Cardiac fibroblast (primary cell): ENCODE measurements around the gene PTCRA.
"Not testable (repeated sequence)": the region's sequence is repeated elsewhere in the genome, so short reads cannot be mapped to it uniquely, and the experiment has no call there.

ENCODE experiments used
- DNase-seq, 2 donors: peaks; one replicate each; pipeline versions ENCODE4 v3.0.0 to v3.0.0-alpha.2; 2010; ENCODE audit warnings: low read depth in 2 of 2
- H3K4me3 ChIP-seq, 2 donors: replicated peaks in 1 of 2; 1 replicate in 1 of 2; 2 replicates in 1 of 2; pipeline ENCODE4 v1.5.1; 2011; ENCODE audit warnings: low read depth in 2 of 2, low read length in 2 of 2, mild to moderate bottlenecking in 2 of 2, moderate library complexity in 1 of 2
- TF ChIP-seq, protein P1 (sequence below): IDR thresholded peaks from one replicate; pipeline ENCODE4 v1.5.1; 2011; ENCODE audit warnings: low read depth, mild to moderate bottlenecking, low read length, inconsistent platforms

The PTCRA gene

DNA sequence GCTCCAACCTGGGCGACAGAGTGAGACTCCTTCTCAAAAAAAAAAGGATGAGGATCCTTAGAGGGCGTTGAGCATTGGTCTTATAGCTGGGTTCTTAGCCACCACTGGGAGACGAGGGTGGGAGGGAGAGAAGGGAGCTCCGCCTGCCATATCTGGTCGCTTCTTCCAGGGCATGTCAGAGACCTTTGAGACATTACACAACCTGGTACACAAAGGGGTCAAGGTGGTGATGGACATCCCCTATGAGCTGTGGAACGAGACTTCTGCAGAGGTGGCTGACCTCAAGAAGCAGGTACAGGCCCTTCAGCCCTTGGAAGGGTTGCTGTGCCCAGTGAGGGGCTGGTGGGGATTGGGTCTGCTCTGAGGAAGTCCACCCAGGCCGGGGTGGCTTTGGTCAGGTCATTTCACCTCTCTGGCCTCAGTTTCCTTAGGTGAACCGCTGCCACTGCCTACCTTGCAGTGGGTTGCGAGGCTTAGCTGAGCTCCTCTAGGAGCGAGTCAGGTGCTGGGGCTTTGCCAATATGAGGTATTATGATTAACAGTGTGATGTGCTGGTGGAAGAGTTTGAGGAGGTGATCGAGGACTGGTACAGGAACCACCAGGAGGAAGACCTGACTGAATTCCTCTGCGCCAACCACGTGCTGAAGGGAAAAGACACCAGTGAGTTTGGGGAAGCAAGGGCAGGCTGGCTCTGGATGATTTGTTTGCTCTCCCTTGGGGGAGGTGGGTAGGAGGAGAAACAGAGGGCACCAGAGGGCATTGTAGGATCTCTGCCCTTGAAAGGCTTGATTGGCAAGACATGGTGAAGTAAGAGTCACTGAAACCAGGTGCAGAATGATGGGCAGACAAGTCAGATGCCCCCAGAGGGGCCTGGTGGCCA lies 21.9 kb downstream of the PTCRA start:
- TF ChIP-seq, protein P1, sequence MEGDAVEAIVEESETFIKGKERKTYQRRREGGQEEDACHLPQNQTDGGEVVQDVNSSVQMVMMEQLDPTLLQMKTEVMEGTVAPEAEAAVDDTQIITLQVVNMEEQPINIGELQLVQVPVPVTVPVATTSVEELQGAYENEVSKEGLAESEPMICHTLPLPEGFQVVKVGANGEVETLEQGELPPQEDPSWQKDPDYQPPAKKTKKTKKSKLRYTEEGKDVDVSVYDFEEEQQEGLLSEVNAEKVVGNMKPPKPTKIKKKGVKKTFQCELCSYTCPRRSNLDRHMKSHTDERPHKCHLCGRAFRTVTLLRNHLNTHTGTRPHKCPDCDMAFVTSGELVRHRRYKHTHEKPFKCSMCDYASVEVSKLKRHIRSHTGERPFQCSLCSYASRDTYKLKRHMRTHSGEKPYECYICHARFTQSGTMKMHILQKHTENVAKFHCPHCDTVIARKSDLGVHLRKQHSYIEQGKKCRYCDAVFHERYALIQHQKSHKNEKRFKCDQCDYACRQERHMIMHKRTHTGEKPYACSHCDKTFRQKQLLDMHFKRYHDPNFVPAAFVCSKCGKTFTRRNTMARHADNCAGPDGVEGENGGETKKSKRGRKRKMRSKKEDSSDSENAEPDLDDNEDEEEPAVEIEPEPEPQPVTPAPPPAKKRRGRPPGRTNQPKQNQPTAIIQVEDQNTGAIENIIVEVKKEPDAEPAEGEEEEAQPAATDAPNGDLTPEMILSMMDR: no peak
- no peak for DNase-seq
- no peak overlapping the region for H3K4me3 ChIP-seq

DNA sequence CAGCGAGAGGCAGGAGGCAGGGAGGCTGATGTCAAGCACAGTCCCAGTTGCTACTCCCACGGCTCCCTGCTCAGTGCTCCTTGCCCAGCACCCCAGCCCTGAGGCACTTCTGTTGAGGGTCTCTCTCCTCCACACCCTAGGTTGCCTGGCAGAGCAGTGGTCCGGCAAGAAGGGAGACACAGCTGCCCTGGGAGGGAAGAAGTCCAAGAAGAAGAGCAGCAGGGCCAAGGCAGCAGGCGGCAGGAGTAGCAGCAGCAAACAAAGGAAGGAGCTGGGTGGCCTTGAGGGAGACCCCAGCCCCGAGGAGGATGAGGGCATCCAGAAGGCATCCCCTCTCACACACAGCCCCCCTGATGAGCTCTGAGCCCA lies 22.6 kb downstream of the PTCRA start:
- H3K4me3 ChIP-seq: no peak overlapping the region
- TF ChIP-seq, protein P1: no peak
- DNase-seq: no peak

DNA sequence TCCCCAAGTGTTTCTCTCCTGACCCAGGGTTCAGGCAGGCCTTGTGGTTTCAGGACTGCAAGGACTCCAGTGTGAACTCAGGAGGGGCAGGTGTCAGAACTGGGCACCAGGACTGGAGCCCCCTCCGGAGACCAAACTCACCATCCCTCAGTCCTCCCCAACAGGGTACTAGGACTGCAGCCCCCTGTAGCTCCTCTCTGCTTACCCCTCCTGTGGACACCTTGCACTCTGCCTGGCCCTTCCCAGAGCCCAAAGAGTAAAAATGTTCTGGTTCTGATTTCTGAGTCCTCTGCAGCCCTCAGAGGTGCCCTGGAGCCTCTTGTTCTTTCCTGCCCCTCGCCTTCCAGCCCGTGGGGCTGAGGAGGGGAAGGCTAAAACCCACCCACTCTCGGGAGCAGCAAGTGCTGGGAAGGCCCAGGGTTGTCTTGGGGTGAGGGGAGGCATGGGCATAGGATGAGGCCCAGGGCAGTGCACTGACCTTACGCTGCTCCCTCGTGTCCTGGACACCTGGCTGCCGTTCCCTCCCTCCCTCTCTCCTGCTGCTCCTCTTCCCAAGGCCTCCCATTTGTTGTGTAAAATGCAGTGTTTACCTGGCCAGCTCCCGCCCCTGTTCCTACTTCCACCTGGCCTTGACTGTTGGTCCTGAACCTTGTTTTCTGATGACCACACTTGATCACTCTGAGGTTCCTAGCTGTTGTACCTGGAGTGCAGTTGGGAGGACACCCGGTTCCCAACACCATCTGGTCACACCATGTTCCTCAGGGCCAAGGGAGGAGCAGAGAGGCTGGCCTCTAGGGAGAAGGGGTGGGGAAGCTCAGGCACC lies 23.3 kb downstream of the PTCRA start:
- no peak for DNase-seq
- no peak overlapping the region for H3K4me3 ChIP-seq
- TF ChIP-seq, protein P1: no peak

DNA sequence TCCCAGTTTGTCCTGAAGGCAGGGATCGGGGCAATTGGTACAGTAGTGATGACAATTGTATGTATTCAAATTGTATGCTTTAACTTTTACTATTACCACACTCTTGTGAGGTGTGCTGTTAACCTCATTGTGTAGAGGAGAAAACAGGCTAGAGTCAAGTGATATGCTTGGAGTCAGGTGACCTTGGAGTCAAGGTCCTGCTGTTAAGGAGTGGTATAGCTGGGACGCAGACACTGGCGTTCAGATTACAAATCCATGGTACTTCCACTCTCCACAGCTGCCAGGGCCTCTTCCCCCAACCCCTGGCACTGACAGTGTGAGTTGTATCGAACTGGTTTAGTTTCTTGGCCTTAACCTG lies 23.9 kb downstream of the PTCRA start:
- TF ChIP-seq, protein P1: no peak
- no peak for DNase-seq
- no peak overlapping the region for H3K4me3 ChIP-seq

DNA sequence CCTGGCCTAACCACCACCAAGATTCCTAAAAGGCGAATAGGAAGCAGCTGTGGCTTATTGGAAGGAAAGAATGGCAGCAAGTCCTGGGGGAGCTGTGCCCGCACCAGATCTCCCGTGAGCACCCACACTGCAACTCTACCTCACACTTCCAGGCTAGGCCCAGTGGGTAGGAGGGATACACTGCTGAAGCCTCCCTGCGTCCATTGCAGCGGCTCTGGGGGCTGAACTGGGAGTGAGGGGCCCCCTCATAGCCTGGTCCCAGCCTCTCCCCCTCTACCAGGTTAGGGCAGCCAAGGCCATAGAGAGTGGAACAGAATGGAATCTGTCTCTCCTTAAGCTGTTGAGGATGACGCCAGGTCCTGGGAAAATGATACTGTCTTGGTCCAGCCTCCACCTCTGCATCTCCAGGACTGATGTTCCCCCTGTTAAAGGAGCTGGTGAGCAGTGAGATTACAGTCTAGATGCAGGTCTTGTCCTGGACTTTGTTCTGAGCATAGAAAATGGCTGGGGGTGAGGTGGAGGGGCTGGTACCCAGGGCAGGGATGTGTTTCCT lies 24.7 kb downstream of the PTCRA start:
- TF ChIP-seq, protein P1: no peak
- no peak for DNase-seq

DNA sequence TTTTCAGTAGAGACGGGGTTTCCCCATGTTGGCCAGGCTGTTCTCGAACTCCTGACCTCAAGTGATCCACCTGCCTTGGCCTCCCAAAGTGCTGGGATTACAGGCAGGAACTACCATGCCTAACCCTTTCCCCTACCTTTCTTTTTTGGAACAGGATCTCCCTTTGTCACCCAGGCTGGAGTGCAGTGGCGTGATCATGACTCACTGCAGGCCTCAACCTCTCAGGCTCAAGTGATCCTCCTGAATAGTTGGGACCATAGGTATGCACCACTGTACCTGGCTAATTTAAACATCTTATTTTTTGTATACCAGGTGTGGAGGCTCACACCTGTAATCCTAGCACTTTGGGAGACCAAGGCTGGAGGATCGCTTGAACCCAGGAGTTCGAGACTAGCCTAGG lies 25.5 kb downstream of the PTCRA start:
- H3K4me3 ChIP-seq: not testable (repeated sequence)

More for the DNA sequence above, 24.7 kb downstream of the PTCRA start:
- no peak overlapping the region for H3K4me3 ChIP-seq

DNA sequence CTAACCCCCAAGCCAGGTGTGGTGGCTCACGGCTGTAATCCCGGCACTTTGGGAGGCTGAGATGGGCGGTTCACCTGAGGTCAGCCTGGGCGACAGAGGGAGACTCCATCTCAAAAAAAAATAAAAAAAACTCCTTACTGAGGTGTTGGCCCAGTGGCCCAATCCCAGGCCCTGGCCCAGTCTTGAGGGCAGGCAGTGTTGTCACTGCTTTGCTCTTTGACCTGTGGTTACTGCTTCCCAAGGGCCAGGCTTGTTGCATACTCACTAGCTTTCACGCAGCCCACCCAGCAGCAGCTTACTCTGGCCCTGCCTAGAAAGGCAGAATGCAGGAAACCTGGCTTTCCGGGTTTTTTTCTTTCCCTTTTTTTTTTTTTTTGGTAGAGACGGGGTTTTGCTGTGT lies 26.6 kb downstream of the PTCRA start:
- DNase-seq: no peak
- no peak overlapping the region for H3K4me3 ChIP-seq
- TF ChIP-seq, protein P1: no peak

More for the DNA sequence above, 25.5 kb downstream of the PTCRA start:
- not testable (repeated sequence) for DNase-seq
